ENCODE results near the gene LLPH.

DNA sequence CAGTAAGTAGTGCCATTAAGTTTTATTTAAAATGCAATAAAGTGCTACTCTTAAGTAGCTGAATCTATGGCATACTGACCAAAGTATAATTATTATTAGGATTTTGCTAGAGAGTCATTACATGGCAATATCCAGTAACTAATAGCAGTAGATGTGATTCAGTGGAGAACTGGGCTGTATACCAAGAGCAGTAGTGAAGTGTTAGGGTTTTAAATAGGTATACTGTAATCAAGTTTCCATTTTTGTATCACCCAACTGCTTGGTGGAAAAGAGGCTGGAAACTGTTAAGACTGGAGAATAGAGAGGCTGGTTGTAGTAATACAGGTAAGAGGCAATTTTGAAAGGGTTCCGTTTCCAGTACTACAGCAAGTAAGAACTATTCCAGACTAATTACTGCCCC, 13.3 kb upstream of the LLPH start:
- no peak for TF ChIP-seq EZH2 (IDR thresholded peaks at IDR 0.05)
- no peak for TF ChIP-seq POLR2AphosphoS5 (IDR thresholded peaks at IDR 0.05; ENCODE audit: borderline replicate concordance, low read depth, low read length)
